Putamen (tissue), 1 donor: ENCODE data around the gene CELF2.

Experiments used
- DNase-seq: peaks from one replicate; pipeline ENCODE4 v3.0.0-alpha.2; 2016; ENCODE audit warnings: low spot score

The CELF2 gene

GRCh38 chr10:11157292-11158076, 139.8 kb downstream of the CELF2 start:
- DNase-seq, result no peak

- no peak for DNase-seq
These were observed 140.4 kb downstream of the CELF2 start for GRCh38 chr10:11158080-11158479.

DNA sequence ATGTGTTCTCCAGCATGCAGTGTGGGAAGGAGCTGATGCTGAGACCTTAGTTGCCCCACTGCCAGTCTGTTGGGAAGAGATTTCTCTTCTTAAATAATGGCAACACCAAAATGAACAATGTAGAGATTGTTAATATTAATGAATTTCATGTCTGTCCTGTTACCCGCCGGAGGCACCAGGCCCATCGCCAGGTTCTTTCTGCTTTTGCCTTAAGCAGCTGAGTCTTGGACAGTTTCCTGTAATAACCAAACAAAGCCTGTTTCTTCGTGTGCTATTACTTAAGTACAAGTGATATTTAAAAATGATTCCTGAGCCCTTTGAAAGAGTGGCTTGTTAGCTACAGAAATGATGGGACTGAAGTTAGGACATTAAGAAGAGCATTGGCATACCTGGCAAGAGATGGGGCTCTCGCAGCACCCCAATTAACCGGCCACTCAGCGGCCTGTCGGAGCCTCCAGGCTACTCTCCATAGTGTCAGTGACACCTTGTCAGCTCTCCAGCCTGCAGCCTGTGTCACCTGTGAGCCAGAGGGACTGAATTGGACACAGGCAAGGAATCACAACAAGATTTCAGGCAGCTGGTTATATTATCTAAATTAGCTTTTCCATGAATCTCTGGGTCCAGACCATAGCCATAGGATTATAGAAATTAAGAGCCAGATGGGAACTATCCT, 142.0 kb downstream of the CELF2 start:
- DNase-seq, result no peak

- no peak for DNase-seq
These were observed 143.4 kb downstream of the CELF2 start for GRCh38 chr10:11161096-11161495.

GRCh38 chr10:11161910-11162309, 144.2 kb downstream of the CELF2 start:
- DNase-seq, result no peak

- DNase-seq, result peak; percentile 58
These were observed 145.3 kb downstream of the CELF2 start for GRCh38 chr10:11162828-11163599.

DNA sequence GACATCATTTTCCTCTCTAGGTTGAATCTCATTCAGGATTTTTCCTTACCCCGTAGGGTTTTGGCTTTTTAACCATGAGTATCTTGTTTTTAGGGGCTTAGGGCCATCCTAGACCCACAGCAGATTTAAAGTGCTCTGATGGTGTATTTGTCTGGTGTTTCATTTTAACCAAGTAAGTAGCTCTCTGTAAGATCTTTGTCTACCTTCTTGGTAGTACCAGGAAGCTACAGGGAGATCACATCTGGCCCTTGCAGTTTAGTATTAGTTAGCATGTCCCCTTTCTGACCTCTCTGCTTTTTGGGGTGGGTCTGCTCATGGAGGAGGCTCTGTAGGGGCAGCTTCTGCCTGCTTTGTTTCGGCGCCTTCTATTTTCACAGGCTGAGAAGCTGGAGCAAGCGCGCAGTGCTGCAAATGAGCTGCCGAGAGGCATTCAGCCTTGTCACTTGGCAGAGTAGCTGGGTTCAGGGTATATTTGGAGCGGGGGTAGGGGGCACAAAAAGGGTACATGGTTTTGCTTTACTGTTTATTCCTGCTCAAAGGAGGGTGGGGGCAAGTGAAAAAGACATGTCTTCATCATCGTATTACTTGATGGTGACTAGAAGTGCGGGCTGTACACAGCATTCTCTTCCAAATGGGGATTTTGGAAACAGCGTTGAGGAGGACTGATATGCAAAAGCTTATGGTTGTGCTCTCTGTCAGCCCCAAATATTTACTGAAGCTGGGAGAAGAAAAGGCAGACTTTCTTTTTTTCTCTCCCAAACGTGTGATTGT, 146.3 kb downstream of the CELF2 start:
- DNase-seq, result no peak

DNA sequence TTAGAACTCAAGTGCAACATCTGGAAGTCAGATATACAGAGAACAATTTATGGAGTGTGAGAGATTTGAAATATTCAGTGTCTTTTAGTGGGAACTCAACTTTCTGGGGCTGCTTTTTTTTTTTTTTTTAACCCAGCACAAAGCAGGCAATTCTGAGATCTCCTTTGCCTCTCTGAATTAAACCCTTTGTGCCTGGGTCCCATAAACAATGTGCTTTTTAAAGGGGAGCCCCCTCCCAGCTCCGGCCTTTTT, 146.8 kb downstream of the CELF2 start:
- no peak for DNase-seq

DNA sequence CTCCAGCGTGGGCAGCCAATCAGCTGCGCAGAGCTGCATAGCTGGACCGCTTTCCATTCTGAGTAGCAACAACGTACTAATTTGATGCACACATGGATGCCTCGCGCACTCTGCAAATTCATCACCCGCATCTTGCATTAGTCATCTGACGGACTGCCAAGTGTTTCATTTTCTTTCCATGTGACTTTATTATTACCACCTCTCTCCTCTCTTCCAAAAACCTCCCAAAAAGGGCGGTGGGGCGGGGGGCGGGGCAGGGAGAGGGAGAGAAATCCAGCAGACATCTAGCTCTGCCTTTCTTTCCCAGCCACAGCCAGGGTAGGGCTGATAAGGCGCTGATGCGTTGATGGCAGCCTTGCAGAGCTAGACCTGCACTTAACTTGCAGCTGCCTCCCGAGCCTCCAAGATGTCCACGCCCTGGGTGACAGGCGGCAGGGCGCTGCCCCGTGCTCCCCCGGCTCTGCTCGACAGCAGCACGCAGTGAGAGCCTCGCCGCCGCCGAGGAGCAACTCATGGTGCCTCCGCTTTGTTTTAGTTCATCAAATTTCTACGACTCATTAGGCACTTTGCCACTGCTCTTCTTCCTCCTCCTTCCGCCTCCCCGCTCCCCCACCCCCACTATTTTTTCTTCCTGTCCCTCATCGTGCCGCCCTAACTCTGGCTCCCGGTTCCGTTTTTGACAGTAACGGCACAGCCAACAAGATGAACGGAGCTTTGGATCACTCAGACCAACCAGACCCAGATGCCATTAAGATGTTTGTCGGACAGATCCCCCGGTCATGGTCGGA, 147.3 kb downstream of the CELF2 start:
- peak; percentile 86 for DNase-seq

DNA sequence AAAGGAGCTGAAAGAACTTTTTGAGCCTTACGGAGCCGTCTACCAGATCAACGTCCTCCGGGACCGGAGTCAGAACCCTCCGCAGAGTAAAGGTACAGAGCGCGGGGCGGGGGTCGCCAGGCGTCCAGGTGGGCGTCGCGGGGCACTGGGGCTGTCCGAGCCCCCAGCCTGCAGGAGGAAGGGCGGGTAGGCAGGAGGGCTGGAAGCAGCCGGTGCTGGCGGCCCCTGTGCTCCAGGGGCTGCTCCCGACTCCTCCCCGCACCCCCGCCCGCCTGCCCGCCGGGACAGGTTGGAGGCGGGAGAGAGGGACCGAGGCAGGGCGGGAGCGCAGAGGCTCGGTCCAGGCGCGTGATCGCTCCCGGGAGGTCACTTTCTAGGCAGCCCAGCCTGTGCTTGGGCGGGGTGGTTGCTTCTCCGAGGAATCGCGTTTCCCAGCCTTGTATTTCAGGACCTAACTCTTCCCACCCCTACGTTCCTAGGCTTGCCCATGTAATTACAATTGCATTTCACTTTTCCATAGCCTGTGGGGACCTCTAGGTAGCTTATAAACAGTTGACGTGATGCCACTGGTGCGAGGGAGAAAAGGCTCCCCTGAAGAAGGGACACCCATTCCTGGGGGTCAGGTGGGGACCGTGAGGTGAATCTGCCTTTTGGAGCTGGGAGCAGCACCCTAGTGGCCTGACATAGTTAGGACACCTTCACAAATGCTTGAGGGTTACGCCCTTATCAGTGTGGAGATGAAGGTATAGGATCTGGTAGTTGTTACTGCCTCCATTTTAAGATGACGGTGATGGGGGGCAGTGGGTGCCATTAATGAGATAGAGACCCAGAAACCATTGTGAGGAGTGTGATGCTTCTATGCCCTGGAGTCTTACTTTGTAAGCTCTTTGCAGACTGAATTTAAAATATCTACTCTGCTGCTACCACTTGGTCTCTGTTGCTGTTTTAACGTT, 148.2 kb downstream of the CELF2 start:
- DNase-seq, result no peak

DNA sequence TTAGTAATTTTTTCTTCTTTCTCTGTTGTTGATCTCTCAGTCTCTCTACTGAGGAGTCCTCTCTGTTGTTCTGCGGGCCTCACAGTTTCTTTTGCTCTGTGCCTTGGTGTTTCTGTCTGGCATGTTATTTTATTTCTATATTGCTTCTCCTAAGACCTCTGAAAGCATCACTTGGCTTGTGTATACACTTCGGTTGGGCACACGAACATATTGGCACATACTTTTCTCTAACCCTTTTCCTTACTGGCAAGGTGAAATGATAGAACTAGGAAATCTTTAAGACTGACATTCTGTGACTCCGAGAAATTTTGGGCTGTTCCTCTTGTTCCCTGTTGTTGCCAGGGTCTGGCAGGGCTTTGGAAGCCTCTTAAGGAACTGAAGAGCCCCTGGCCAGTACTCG, 148.9 kb downstream of the CELF2 start:
- no peak for DNase-seq

DNA sequence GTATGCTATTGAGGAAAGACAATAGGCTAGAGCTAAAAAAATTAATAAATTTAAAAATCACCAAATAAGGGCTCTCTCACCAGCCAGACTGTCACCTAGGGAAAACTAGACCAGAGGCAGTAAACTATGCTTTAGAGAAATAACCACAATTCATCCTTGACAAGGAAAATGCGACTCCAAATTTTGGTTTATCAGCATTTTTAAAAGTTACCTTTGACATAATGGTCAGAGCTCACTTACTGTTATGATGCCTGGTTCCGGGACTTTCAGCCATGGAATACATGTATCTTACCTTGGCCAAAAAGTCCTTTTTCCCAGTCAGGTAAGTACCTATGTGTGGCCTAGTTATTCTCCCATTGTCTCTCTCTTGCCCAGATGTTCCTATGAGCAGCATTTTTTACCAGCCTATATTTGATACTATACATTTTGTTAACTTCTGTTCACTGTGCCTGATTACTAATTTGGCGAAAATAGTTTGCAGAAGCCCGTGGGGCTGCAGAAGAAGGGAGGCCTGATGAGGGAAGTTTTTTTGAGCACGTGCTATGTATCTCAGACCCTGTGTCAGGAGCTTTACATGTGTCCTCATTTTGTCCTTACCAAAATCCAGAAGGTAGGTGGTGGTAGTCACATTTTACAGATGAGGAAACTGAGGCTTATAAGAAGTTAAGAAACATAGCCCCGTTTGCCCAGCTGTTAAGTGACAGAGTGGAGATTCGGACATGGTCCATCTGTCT, 149.7 kb downstream of the CELF2 start:
- DNase-seq, result no peak

- DNase-seq, result no peak
These were observed 150.9 kb downstream of the CELF2 start for GRCh38 chr10:11168423-11169090.

GRCh38 chr10:11169976-11170375, 152.3 kb downstream of the CELF2 start:
- DNase-seq, result no peak

- no peak for DNase-seq
These were observed 152.9 kb downstream of the CELF2 start for GRCh38 chr10:11170574-11170973.

GRCh38 chr10:11170993-11171851, 153.6 kb downstream of the CELF2 start:
- DNase-seq, result no peak

- no peak for DNase-seq
These were observed 155.4 kb downstream of the CELF2 start for GRCh38 chr10:11173042-11173441.

- DNase-seq, result no peak
These were observed 158.2 kb downstream of the CELF2 start for GRCh38 chr10:11175823-11176243.
